Measurements from ENCODE around the gene FRA10AC1.

FRA10AC1 gene, protein sequence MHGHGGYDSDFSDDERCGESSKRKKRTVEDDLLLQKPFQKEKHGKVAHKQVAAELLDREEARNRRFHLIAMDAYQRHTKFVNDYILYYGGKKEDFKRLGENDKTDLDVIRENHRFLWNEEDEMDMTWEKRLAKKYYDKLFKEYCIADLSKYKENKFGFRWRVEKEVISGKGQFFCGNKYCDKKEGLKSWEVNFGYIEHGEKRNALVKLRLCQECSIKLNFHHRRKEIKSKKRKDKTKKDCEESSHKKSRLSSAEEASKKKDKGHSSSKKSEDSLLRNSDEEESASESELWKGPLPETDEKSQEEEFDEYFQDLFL

DNA sequence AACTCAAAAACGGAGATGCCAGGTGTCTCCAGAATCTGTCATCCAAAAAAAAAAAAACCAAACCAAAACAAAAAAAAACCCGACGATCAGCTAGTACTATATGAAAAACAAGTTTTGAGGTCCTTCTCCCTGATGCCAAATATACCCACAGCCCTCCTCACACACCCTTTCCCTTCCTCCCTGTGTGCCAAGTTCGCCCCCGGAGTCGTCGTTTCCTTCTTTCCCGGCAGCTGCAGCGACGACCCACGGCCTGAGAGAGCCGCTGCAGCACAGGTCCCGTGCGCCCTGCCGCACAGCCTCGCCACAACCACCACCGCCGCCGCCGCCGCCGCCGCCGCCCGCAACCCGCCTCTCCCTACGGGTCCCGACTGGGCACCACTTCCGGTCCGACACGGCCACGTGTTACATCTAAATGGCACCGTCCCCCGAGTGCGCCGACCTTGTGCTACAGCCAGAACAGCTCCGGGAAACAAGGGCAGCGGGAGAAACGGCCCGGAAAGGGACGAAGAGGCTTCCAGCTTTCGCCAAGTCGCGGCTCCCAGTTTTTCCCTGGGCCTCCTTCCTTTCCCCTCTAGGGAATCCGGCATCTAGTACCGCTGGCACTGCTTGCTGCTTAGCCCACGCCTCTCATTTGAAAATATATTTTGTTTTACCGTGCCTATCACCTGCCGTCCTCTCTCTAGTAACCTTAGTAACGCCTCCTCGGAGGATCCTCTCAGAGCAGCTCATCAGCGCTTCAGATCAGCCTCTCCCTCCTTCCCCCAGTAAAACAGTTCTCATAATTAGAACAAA lies at the start of gene FRA10AC1:
FRA10AC1 (minus strand) TSS at position 383 of the 792 bp plus-strand sequence. CDS start 2,486 bp downstream, outside the sequence.
- TF ChIP-seq, protein P1, sequence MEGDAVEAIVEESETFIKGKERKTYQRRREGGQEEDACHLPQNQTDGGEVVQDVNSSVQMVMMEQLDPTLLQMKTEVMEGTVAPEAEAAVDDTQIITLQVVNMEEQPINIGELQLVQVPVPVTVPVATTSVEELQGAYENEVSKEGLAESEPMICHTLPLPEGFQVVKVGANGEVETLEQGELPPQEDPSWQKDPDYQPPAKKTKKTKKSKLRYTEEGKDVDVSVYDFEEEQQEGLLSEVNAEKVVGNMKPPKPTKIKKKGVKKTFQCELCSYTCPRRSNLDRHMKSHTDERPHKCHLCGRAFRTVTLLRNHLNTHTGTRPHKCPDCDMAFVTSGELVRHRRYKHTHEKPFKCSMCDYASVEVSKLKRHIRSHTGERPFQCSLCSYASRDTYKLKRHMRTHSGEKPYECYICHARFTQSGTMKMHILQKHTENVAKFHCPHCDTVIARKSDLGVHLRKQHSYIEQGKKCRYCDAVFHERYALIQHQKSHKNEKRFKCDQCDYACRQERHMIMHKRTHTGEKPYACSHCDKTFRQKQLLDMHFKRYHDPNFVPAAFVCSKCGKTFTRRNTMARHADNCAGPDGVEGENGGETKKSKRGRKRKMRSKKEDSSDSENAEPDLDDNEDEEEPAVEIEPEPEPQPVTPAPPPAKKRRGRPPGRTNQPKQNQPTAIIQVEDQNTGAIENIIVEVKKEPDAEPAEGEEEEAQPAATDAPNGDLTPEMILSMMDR (IDR thresholded peaks at IDR 0.05), result peak; percentile 46
- H3K27ac ChIP-seq, result peak within 1 kb of the TSS; percentile 88 to 92
- DNase-seq (ENCODE audit: low spot score), result peak; percentile 96
- H3K4me3 ChIP-seq, result peak within 1 kb of the TSS; percentile 80

DNA sequence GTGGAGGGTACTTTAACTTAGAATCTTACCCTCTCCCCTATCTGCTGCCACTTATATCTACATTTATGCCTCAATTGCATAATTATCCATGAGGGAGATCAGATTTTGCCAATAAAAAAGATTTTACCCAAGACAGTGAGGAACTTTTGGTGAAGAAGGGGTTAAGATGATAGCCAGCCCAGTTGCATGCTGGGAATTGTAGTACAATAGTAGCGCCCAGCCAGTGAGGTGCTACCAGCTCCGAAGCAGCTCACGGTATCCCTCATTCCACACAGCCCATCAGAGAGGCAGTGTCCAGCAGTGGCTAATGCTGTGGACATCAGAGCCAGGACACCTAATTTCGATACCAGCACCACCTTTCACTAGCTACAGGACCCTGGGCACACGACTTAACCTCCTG lies 49.4 kb upstream of the FRA10AC1 start:
- Histone ChIP-seq H3K4me3 (peak overlapping the region; percentile 52), H3K27ac (peak overlapping the region in 1 of 2 donors; percentile 20)
- no peak for DNase-seq (ENCODE audit: low spot score)
- TF ChIP-seq, protein P1 (IDR thresholded peaks at IDR 0.05), result no peak

DNA sequence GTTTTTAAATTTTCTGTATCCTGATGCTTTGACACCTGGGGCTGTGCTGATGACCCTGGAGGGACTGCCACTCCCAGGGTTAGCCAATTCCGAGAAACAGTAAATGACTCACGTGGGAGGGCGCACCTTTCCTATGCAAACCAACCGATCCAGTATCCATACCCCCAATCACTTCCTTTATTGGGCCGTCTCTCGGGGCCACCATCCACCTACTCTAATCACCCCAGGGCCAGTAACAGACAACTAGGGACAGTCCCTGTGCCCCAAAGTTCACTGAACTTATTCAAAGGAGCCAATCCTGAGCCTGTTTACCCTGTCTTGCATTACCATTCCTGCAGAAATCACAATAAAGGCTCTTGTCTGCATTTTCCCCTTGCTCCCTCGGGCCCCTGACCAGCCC lies 48.7 kb upstream of the FRA10AC1 start:
- no peak for DNase-seq (ENCODE audit: low spot score)
- Histone ChIP-seq H3K4me3 (no peak overlapping the region), H3K27ac (no peak overlapping the region)
- TF ChIP-seq, protein P1 (IDR thresholded peaks at IDR 0.05), result no peak

DNA sequence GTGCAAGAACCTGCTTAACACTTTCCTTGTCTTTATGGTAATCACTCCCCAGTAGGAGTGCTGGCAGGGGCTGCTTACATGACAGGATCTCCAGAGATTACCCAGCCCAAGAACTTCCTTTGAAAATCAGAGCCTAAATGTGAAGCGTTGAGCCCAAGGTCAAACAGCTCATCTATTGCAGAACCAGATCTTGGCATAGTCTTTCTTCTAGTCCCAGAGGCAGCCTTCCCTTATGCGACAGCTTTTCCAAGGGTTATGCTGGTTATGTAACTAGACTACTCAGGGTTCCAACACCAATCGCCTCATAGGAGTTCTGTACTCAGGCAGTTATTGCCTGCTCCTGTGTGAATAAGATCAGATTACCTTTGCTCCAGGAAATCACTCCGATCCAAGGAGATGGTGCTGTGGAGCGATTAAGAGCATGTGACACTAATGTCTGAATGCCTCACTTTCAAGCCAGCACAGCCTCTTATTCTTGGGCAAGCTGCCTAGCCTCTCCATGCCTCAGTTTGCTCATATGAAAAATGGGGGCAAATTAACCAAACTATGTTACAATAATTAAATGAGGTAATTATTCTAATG lies 46.9 kb upstream of the FRA10AC1 start:
- peak overlapping the region in 1 of 2 donors; percentile 36 for H3K27ac ChIP-seq
- TF ChIP-seq, protein P1 (IDR thresholded peaks at IDR 0.05), result no peak
- no peak for DNase-seq (ENCODE audit: low spot score)
- no peak overlapping the region for H3K4me3 ChIP-seq

DNA sequence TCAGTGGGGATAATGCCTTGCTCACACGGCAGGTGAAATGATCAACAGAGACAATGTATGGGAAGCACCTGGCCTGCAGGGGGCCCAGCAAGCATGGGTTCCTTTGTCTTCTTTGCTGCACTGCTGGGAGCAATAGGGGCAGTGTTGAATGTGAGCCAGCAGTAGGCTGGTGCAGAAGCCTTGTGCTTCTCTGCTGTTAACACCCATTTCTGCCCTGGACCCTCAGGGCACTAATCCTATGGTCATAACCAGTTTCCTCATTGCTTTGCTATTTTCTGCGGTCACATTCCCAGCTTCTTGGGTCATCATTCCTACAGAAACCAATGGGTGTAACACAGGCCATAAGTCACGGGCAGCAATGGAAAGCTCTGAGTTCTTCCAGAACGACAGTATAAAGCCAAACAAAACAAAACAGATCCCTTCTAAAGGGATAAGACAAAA lies 44.5 kb upstream of the FRA10AC1 start:
- Histone ChIP-seq H3K27ac (peak overlapping the region; percentile 52 to 79), H3K4me3 (no peak overlapping the region)
- TF ChIP-seq, protein P1 (IDR thresholded peaks at IDR 0.05), result no peak
- no peak for DNase-seq (ENCODE audit: low spot score)

DNA sequence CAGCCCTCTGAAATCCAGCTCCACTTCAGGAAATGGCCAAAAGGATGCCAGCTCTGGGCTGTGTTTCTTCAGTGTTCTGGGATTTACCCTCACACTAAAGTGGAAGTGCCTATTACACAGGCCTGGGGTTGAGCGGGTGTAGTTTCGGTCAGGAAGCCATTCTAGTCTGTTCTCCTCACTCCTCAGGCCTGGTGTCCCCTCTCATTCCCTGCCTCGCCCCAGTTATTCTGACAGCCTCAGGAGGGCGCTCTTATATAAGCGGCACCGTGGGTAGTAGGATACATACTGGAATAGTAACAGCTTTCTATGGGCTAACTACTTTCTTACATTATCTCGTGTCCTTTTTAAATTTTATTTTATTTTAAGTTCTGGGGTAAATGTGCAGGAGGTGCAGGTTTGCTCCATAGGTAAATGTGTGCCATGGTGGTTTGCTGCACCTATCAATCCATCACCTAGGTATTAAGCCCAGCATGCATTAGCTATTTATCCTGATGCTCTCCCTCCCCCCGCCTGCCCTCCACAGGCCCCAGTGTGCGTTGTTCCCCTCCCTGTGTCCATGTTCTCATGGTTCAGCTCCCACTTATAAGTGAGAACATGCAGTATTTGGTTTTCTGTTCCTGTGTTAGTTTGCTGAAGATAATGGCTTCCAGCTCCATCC lies 43.1 kb upstream of the FRA10AC1 start:
- TF ChIP-seq, protein P1 (IDR thresholded peaks at IDR 0.05), result no peak
- H3K27ac ChIP-seq, result no peak overlapping the region
- DNase-seq (ENCODE audit: low spot score), result no peak
- H3K4me3 ChIP-seq, result no peak overlapping the region
